IPS-NIHi11 (cell line): ENCODE data around the gene BTBD16.

Experiments used
- DNase-seq: peaks from one replicate; pipeline ENCODE4 v3.0.0; 2012; ENCODE audit warnings: mixed read lengths, low spot score

Gene BTBD16

DNA sequence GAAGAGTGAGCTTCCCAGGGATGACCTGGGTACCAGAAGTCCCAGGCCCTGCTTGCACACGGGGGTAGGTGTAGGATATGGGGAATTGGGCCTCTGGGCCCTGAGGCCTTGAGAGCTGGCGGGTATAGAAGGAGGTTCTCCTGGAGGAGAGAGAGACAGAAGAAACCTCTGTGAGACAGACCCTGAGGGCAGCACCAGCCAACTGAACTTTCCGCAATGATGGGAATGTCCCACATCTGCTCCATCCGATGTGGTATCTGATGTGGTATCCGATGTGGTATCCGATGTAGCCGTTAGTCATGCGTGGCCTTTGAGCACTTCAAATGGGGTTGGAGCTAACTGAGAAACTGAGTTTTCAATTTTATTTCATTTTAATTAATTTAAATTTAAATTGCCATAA lies 72.8 kb downstream of the BTBD16 start:
- no peak for DNase-seq

DNA sequence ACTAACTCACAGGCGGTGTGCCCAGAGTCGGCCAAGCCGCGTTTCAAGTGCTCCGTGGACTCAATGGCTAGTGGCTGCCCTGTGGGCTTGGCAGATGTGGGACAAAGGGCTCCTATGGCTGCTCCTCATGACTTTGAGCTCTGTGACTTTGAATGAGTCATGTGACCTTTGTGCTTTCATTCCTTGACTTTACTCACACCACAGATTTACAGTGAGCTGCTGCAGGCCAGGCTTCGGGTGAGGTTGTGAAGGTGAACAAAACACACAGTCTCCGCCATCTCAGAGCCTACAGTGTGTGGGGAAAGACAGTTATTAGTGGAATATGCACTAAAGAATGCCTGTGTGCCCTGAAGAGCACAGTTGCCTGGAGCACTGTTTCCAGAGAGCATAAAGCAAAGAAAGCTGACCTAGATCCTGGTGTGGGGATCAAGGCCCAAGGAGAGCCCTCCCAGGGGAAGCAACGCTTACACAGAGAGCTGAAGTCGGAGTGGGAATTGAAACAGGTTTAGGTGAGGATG lies 73.7 kb downstream of the BTBD16 start:
- DNase-seq = no peak

DNA sequence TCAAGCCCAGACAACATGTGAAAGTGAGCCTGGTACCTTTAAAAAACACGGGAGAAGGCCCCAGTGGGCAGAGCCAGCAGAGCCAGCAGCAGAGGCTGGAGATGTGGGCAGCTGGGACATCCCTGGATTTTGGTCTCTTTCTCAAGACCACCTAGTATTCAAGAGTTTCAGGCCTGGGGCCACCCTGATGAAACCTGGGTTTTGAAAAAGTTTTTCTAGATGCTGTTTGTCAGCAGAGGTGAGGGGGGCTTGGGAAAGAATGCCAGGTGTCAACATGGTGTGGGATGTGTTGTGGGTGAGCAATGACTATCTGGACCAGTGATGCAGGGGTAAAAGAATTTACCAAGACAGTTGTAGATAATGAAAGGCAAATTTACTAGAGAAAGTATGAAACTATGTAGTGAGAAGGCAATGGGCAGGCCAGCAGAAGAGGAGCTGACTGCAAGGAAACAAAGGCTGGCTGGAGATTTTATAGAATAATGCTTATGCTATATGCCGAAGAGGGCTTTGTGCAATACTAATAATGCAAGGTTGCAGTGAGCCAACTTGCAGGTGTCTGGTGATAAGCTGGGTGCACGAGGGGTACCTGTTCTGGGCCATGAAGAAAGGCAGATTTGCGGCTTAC lies 75.3 kb downstream of the BTBD16 start:
- DNase-seq = no peak

DNA sequence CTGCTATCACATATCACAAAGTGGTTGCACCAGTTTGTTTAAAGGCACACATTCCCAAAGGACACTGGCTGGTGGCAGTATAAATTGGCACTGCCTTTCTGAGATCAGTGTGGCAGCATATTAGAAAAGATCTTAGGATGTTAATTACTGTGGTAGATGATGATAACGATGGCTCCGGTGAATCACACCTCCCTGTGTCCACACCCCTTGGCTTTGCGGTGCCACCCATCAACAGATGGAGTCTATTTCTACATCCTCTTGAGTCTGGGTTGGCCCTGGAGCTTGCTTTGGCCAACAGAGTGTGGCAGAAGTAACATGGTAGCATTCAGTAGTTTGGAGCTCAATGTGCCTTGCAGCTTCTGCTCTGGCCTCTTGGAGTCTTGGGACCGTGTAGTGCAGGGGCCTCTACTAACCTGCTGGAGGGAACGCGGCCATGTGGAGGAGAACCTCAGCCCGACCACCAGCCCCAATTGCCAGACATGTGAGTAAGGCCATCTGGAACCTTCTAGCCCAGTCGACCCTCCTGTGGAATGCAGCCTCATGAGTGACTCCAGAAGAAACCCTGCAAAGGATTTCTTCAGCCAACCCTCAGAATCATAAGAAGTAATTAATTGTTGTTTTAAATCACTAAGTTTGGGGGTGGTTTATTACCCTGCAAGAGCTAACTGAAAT lies 76.2 kb downstream of the BTBD16 start:
- no peak for DNase-seq

DNA sequence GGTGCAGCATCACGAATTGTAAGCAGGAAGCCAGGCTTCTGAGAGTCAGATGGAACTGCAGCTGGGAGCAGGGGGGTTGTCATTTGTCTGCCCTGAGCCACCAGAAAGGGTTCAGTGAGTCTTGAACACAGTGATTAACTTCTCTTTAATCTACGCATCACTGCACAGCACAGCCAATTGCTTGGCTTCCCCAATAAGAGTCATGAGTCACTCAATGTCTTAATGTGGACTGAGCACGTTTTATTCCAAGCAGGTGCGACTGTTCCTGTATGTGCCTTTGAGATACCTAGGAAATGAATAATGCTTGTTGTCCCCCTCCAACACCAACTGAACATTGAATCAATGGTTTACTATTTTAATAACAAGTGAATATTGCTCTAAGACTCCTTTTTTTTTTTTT lies 77.4 kb downstream of the BTBD16 start:
- DNase-seq = peak; percentile 48

DNA sequence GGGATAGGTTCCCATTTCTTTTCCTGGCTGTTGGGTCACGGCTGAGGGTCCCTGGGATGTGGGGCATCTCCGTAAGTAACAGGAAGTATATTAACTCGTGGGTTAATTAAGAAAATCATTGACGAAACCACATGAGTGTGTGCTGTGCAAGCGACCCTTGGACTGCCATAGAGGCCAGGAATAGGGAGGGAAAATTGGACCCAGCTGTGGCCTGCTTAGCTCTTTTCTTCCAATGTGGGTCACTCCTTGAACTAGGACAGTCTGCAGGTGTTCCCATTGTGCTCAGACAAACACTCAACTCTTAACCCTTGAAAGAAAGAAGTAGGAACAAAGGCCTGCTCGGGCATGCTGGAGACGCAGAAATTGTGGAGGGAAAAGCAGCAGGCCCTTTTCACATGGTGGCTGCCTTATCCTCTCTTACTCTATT lies 77.9 kb downstream of the BTBD16 start:
- no peak for DNase-seq

DNA sequence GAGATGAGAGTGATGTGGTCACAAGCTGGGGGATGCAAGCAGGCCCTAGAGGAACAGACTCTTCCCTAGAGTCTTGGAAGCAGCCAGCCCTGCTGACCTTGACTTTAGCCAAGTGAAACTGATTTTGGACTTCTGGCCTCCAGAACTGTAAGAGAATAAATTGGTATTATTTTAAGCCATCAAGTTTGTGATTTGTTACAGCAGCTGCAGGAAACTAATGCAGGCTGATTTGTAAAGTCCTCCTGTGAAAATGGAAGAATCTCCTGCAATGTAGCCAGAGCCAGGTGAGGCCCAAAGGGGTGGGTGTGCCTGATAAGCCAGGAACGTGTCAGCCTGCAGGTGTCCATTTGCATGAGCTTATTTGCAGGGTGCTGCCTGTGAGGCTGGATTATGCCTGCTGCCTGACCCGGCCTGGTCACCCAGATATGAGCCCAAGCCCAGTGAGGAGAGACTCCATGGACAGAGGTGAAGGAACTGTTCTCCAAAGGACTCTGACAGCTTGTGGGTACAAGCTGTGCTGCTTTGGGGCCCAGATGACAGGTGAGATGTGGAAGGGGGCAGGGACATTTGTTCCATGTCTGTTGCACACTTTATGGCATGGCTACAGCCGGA lies 78.8 kb downstream of the BTBD16 start:
- DNase-seq = no peak

DNA sequence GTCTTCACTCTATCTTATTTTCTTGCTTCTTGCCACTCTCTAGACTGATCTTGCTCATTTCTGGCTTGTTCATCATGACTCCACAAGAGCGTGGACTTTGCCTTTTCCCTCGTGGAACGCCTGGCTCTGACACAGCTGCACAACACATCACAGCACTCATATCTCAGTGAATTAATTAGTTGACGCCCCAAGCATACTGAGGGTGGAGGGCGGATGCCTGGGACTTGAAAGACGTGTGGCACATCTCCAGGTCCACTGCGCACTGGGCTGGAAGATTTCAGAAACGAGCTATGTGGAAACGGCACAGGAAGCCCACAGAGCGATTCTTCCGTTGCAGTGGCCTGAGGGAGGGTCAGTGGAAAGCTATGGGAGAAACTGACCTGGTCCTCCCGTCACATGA lies 79.8 kb downstream of the BTBD16 start:
- DNase-seq = no peak

DNA sequence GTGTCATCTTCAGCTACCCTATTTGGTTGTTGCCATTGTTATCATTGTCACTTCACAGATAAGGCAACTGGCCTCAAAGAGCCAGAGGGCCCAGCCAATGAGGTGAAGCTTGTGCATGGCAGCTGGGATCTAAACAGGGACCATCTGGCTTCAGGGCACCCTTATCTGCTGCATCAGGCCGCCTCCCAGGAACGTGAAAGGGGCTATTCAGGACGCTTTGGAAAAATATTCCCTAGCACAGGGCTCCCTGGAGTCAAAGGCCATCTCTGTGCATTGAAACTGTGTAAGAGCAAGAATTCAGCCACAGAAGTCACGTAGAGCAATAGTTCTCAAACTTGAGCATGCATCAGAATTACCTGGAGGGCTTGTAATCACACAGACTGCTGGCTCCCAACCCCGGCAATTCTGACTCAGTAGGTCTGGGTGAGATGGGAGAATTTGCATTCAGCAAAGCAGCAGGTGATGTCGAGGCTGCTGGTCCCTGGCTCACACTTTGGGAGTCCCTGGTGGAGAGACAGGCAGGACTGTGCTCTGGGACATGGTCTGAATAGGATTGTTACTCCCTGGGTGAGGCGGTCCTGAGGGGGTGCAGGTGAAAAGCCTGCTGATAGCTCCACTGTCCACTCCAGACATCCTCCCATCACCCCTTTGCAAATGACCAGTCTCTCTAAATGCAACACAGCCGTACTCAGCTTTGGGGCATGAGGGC lies 81.9 kb downstream of the BTBD16 start:
- DNase-seq = no peak

DNA sequence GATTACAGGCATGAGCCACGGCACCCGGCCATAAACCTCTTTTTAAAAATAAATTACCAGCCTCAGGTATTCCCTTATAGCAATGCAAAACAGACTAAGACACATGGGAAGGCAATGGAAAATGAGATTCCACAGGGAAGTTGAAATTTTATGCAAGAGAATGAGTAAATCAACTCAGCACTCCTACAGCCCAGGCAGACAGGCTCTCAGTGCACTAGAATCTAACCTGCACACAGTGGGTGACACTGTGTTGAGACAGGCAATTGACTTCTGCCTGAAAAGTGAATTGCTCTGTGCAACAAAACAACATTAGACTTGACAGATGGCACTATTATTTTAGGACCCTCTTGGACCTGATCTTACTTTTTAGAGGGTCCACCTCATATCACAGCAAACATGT lies 83.3 kb downstream of the BTBD16 start:
- DNase-seq = no peak

DNA sequence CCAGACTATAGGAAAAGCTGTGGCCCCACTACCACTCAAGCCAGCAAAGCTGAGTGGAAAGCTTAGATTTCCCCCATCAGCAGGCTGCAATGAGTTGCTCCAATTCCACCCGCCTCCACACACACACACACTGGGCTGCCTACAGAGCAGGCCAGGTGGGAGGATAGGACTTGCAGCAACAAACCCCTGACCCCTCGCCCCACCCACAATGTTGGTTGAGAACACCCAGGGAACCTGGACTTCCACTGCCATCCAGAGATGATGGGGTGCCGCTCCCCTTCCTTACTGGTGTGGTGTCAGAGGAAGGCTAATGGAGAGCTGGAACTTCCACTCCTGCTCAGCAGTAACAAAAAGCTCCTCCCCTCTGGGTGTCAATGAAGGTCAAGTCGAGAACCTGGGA lies 86.6 kb downstream of the BTBD16 start:
- DNase-seq = no peak

DNA sequence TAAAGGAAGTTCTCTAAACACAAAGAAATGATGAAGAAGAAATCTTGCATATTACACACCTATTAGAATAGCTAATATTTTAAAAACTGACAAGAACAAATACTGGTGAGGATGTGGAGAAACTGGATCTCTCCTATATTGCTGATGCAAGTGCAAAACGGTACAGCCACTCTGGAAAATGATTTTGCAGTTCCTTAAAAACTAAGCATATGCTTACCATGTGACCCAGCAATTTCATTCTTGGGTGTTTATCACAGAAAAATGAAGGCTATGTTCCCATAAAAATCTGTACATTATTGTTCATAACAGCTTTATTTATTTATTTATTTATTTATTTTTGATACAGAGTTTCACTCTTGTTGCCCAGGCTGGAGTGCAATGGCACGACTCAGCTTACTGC lies 88.5 kb downstream of the BTBD16 start:
- DNase-seq = no peak

DNA sequence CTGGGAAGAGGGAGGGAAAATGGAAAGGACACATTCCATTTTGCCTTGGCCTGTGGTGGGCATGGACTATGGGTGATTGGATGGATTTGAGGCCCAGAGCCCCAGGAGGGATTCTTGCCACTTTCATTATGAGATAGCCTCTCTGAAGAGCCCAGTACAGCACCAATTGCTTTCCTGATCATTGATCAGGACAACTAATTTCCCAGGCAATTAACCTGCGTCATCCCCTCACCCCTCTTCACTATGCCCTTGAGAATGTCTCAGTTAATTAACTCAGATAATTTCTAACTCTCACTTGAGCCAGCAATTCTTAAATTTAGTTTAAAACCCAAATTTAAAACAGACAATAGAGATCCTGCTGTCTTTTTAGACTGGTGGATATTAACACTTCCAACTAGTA lies 90.0 kb downstream of the BTBD16 start:
- DNase-seq = no peak

DNA sequence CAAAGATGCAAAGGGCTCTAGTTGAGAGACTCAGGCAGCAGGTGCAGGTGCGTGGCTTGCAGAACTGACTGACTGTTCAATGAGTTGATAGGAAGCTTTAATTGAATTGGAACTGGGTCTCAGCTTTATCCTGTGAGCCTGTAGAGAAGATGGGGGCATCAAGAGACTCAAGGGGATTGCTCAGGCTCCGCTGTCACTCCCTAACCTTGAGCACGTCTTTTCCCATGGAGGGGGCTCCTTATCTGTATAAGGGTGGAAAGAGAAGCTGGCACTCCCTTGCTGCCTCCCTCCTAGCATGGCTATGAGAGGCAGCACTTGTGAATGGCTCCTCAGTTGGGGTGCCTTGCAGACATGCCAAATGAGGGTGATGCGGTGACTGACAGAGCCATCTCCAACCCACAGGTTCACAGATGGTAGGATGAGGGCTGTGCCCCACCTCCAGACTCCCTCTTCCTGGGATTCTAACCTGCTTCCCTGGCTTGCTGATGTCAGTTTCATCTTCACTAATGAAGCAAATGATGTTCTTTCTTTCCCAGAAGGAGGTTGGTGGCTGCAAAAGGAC lies 91.0 kb downstream of the BTBD16 start:
- DNase-seq = no peak

DNA sequence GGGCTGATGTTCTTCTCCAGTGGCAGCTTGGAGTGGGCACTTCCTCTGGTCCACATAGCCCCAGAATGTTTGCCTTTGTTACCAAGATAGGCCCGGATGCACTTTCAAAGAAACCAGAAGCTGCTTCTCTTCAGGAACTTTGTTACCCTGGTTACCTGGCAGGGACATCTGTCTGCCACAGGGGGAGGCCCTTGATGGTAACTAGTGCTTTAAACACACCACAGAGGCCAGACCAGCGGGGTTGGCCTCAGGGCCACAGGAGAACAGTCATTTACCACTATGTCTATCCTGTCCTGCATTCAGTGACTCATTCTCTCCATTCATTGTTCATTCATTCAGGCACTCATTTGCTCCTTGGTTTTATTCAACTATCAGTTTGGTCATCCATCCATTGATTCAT lies 91.5 kb downstream of the BTBD16 start:
- DNase-seq = no peak

DNA sequence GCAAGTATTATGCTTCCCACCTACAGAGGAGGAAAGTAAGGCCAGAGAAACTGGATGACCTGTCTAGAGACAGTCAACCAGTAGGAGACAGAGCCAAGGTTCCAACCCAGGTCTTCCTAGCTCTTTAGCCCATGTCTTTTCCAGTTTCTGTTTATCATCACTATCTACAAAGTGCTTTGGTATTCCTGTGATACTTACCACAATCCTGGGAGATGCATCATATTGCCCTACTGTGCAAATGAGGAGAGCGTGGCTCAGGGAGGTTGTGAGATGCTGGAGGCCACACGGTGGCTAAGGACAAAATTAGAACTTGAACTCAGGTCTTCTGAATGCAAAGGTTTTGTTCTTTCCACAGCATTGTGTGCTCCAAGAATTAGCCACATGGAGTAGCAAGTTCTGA lies 92.2 kb downstream of the BTBD16 start:
- DNase-seq = no peak

DNA sequence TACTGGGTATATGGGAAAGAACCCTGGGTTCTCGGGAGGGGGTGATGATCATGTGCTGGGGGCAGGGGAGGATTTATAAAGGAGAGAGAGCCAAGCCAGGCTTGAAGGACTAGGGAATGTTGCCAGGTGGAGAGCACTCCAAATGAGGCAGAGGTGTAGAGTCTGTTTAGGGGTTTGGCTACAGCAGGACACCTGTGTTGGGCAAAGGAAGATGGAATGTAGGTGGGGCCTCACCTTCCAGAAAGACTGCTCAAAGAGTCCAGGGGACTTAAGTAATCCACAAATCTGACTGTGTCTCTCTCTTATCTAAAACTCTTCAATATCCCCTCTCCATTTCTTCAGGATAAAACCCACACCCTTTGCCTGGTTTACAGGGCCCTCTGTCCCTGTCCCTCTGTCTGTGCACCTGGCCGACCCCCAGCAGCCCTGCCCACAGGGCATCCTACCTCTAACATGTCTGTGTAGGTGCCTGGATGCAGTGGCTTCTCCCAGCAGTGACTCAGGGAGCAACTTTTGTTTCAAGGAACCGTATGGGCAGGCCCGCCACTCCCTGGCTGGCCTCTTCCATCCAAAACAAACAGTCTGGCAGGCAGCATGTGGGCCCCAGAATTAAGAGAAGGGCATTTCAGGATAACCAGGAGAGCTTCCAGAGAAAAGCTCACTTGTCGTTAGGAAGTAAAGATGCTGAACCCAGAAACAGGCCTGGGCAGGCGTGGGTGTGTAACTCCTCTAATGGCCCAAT lies 92.8 kb downstream of the BTBD16 start:
- no peak for DNase-seq

DNA sequence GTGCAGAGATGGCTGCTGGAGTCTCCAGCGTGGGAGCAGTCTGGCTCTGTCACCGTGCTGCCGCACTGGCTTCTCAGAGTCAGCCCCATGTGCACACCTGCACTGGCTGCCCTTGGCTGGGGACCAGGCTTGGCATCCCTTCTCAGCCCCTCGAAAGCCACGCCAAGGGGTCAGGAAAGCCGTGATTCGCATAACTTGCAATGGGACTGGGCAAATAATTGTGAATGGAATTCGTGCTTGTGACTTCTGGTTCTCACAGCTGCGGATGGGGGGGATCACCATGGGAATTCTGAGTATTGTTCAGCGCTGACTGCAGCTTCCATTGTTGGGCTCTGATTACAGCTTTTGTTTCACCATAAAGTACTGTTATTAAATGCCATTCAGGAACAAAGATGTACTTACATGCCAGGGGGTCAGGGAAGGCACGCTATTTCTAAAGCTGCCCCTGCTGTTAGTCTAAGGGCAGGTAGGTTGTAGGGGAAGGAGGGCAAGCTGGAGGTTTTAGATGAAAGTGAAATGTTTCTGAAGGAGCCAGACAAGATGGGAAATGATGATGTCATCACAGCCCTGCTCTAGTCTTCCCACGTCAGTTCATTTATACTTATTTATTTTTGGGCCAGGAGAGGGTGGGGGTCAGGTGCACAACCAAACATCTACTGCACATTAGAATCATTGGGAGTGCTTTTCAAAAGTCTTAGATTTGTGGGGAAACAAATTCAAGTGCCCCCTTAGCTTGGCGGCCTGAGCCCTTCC lies 97.6 kb downstream of the BTBD16 start:
- DNase-seq = no peak

DNA sequence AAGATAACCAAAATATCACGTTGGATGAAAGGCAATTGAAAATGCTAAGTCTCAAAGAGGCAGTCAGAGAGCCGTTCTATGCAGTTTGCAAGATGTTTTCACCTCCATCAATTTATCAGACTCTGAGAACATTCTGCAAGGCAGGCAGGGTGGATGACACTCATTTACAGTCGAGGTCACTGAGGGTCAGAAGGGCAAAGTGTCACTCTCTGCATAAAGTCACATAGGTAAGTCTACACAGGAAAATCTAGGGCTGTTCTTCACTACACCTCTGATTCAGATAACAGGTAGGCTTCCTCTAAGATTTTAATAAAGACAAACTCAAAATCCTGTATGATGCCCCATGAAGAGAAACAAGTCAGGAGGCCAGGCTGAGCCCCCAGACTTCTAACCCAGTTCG lies 102.0 kb downstream of the BTBD16 start:
- DNase-seq = no peak

DNA sequence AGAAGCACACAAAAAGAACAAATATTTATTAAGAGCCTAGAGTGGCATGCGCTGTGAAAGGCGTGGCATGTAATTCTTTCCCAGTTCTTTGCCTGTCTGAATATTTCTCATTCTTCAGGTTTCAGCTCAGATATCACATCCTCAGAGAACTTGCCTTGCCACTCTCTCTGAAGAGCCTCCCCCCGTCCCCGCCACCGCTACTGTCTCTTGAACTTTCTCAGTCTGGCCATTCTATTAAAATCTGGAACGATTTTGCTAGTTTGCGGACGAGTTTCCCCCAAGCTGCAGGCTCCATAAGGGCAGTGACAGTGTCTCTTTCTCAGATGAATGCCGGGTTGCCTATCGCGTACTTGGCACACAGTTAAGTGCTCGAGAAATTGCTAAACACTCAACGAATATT lies 102.6 kb downstream of the BTBD16 start:
- DNase-seq = no peak

DNA sequence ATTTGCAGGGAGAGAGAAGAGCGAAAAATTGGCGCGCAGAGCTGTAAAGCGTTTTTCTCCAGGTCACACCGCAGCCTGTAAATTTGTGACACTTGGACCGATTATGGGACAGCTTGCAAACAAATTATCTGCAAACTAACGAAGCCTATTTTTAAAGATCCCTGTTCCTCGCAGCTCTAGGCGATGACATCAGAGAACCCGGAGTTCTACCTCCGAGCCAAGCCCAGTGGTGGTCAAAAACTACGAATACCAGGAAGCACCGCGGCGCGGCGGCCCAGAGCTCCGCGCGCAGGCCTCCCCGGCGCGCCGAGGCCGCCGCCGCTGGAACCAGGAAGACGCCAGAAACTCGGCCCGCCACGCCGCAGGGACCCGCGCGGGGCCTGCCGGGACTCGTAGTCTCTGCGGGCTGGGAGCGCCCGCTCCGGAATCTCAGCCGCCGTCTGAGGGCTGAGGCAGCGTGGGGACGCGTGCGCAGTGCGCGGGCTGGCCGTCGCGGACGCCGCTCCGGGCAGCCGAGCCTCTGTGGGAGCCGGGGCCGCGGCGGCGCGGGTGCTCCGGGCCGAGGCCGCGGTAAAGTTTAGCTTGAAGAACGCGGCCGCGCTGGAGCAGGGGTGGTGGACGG lies 103.3 kb downstream of the BTBD16 start, which contains the start of gene PLEKHA1:
Gene PLEKHA1, plus strand, starts transcription at position 472 of the 622 bp plus-strand sequence. CDS start 18,493 bp downstream, outside the sequence.
- peak; percentile 96 for DNase-seq
